Activated T-cell treated with anti-CD3 and anti-CD28 coated beads for 4 hours (primary cell): ENCODE results near the gene NBPF3.
"Not testable (repeated sequence)": the region's sequence is repeated elsewhere in the genome, so short reads cannot be mapped to it uniquely, and the experiment has no call there.

Source experiments
- DNase-seq: peaks from one replicate; pipeline ENCODE4 v3.0.0-alpha.2; 2020

Gene NBPF3

GRCh38 chr1:21496886-21497285 is 56.9 kb downstream of the NBPF3 start:
- no peak for DNase-seq

GRCh38 chr1:21497466-21498061 is 57.6 kb downstream of the NBPF3 start:
- no peak for DNase-seq

GRCh38 chr1:21499283-21499950 is 59.5 kb downstream of the NBPF3 start:
- DNase-seq = no peak

GRCh38 chr1:21503706-21504377 is 63.9 kb downstream of the NBPF3 start:
- DNase-seq = no peak

- no peak for DNase-seq
These were observed 66.9 kb downstream of the NBPF3 start for GRCh38 chr1:21506804-21507203.

GRCh38 chr1:21507511-21508270 is 67.8 kb downstream of the NBPF3 start:
- no peak for DNase-seq

GRCh38 chr1:21508580-21509350 is 68.8 kb downstream of the NBPF3 start:
- DNase-seq = peak; percentile 53

GRCh38 chr1:21509351-21510112 is 69.6 kb downstream of the NBPF3 start, which contains the start of gene ALPL:
Gene ALPL (plus strand): TSS chr1:21509423. CDS start chr1:21554082, 44,659 bp downstream.
- DNase-seq = no peak

- DNase-seq = no peak
These were observed 70.2 kb downstream of the NBPF3 start for GRCh38 chr1:21510113-21510493.

GRCh38 chr1:21510885-21511578 is 71.1 kb downstream of the NBPF3 start:
- DNase-seq = no peak

GRCh38 chr1:21511579-21512522 is 71.9 kb downstream of the NBPF3 start:
- DNase-seq = no peak

- no peak for DNase-seq
These were observed 74.3 kb downstream of the NBPF3 start for GRCh38 chr1:21514245-21514644.

- DNase-seq = no peak
These were observed 77.2 kb downstream of the NBPF3 start for GRCh38 chr1:21517161-21517589.

GRCh38 chr1:21517660-21518480 is 77.9 kb downstream of the NBPF3 start:
- DNase-seq = no peak

- no peak for DNase-seq
These were observed 79.0 kb downstream of the NBPF3 start for GRCh38 chr1:21518774-21519455.

- not testable (repeated sequence) for DNase-seq
These were observed 79.6 kb downstream of the NBPF3 start for GRCh38 chr1:21519486-21520070.

GRCh38 chr1:21520899-21521716 is 81.2 kb downstream of the NBPF3 start:
- DNase-seq = no peak
